Skeletal muscle cell (primary cell): ENCODE results near the gene TMEM115.
"Not testable (repeated sequence)": the region's sequence is repeated elsewhere in the genome, so short reads cannot be mapped to it uniquely, and the experiment has no call there.

ENCODE experiments used
- DNase-seq: peaks from one replicate; pipeline ENCODE4 v3.0.0-alpha.2; 2010; ENCODE audit warnings: low read depth
- H3K4me3 ChIP-seq: 2 replicates; pipeline ENCODE4 v1.5.1; 2011; ENCODE audit warnings: low read depth, mild to moderate bottlenecking, control low read depth, low read length, moderate library complexity

Gene TMEM115

GRCh38 chr3:50322386-50323091 is 36.8 kb downstream of the TMEM115 start, which contains the start of gene HYAL2:
HYAL2 (minus strand) TSS chr3:50322745; CDS start chr3:50320489, 2,256 bp downstream.
- DNase-seq, result no peak

GRCh38 chr3:50322115-50322385 is 37.3 kb downstream of the TMEM115 start:
- H3K4me3 ChIP-seq, result peak overlapping the region; percentile 80

More at GRCh38 chr3:50322386-50323091, 36.8 kb downstream of the TMEM115 start, which contains the start of gene HYAL2:
- peak within 1 kb of the TSS; percentile 80 for H3K4me3 ChIP-seq

GRCh38 chr3:50321336-50322114 is 37.8 kb downstream of the TMEM115 start:
- DNase-seq, result peak; percentile 65
- H3K4me3 ChIP-seq, result peak overlapping the region; percentile 80

More at GRCh38 chr3:50322115-50322385, 37.3 kb downstream of the TMEM115 start:
- no peak for DNase-seq

GRCh38 chr3:50320853-50321335 is 38.4 kb downstream of the TMEM115 start:
- peak overlapping the region; percentile 80 for H3K4me3 ChIP-seq
- DNase-seq, result no peak

GRCh38 chr3:50319894-50320625 is 39.3 kb downstream of the TMEM115 start:
- DNase-seq, result no peak
- H3K4me3 ChIP-seq, result peak overlapping the region; percentile 80

GRCh38 chr3:50319181-50319893 is 40.0 kb downstream of the TMEM115 start:
- H3K4me3 ChIP-seq, result no peak overlapping the region
- no peak for DNase-seq

- H3K4me3 ChIP-seq, result no peak overlapping the region
- no peak for DNase-seq
Observed at GRCh38 chr3:50318615-50319014, 40.7 kb downstream of the TMEM115 start.

- no peak overlapping the region for H3K4me3 ChIP-seq
- no peak for DNase-seq
Observed at GRCh38 chr3:50318163-50318562, 41.2 kb downstream of the TMEM115 start.

GRCh38 chr3:50317300-50317699 is 42.0 kb downstream of the TMEM115 start:
- no peak overlapping the region for H3K4me3 ChIP-seq
- no peak for DNase-seq

- H3K4me3 ChIP-seq, result no peak overlapping the region
- DNase-seq, result no peak
Observed at GRCh38 chr3:50316657-50317242, 42.6 kb downstream of the TMEM115 start.

- H3K4me3 ChIP-seq, result no peak overlapping the region
- no peak for DNase-seq
Observed at GRCh38 chr3:50314816-50315215, 44.5 kb downstream of the TMEM115 start.

GRCh38 chr3:50314342-50314741 is 45.0 kb downstream of the TMEM115 start:
- H3K4me3 ChIP-seq, result no peak overlapping the region
- no peak for DNase-seq

- DNase-seq, H3K4me3 ChIP-seq: not testable (repeated sequence)
Observed at GRCh38 chr3:50312041-50312440, 47.3 kb downstream of the TMEM115 start.
